K562 (cell line): ENCODE data around the gene CLDN14.

Experiments used
- ELF1 ChIP-seq: fragments of 200-800 bp; sonication (Bioruptor generic); IDR thresholded peaks from 2 replicates; pipeline ENCODE4 v1.6.1; 2016; ENCODE audit warnings: missing genetic modification characterization, missing compliant biosample characterization
- PRPF4 ChIP-seq: fragments of 200-400 bp; formaldehyde crosslinking; IDR thresholded peaks from one replicate; pipeline ENCODE4 v1.6.1; 2017; ENCODE audit warnings: low read length, low read depth, mild to moderate bottlenecking; ENCODE audit not compliant: insufficient read depth, poor library complexity, severe bottlenecking
- TCF3 ChIP-seq: sonication (generic); formaldehyde crosslinking; IDR thresholded peaks from 2 replicates; pipeline ENCODE4 v1.4.0; 2020; ENCODE audit warnings: mild to moderate bottlenecking, missing genetic modification reagents
- ZBTB9 ChIP-seq: fragments of 450-650 bp; formaldehyde crosslinking; IDR thresholded peaks from 2 replicates; pipeline ENCODE4 v1.4.0; 2020; ENCODE audit warnings: mild to moderate bottlenecking, moderate library complexity
- ZNF280A ChIP-seq: fragments of 450-650 bp; IDR thresholded peaks from 2 replicates; pipeline ENCODE4 v1.6.1; 2018; ENCODE audit warnings: mild to moderate bottlenecking, low read depth; ENCODE audit not compliant: partially characterized antibody

DNA sequence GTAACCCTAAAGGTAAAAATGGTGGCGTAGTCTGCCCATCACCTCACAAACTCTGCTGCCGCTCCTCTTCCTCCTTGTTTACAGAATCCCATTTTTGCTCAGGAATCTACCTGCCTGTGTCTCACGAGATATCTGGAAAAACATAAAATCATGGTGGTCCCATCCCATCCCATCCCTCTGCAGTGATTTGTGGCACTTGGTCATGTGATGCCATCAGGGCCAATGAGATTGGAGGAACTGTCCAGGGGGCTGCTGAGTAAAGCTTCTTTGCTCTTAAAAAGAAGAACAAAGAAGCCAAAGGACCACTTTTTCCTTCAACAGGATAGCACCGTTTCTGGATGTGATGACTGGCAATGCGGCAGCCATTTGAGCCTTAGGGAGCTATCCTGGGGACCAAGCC is 33.0 kb upstream of the CLDN14 start:
- TF ChIP-seq TCF3 (no peak), PRPF4 (no peak), ZBTB9 (CRISPR knock-in tag) (no peak), ELF1 (tag) (no peak), ZNF280A (no peak)
